GM21367 (cell line): ENCODE results near the gene DYNLT2.
"Not testable (repeated sequence)": the region's sequence is repeated elsewhere in the genome, so short reads cannot be mapped to it uniquely, and the experiment has no call there.

Source experiments
- ATAC-seq: cut with Tn5 transposase; IDR thresholded peaks from one replicate; pipeline ENCODE4 v1.9.1; 2021; ENCODE audit not compliant: unreplicated experiment

DYNLT2 gene

DNA sequence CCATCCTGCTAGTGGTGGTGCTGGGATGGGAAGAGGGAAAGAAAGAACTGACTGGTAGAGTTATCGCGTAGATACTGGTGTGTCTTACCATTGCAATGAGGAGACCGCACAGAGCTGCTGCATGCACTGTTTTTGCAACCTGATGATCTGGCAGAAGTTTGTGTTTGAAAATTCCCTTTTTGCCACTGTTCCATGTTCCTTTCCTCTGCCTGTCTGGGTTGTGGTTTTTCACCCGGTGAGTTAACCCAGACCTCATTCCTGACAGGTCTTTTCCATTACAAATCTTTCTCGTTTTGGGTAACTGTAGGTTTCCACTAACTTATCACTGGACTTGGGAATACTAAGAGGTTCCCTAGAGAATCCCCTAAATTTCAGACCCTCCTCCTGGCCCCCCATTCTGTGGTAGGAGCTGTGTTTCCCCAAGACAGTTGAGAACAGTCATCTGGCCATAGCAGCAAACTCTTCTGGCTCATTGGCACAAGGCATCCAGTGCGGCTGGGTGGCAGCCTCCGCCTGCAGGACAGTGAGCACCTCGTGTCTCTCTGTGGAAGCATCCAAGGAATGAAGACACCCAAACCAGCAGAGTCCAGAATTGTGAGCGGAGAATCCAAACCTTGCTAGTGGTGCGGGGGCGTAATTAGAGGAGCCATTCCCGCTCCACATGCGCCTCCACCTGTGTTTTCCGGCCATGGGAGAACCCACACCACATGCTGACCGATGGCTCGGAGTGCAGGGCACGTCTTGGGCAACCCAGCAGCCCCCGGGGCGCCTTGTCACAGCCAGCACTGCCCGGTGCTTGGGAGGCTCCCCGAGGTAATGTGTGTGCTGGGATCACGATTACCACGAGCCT is 32.8 kb upstream of the DYNLT2 start:
- ATAC-seq: no peak

DNA sequence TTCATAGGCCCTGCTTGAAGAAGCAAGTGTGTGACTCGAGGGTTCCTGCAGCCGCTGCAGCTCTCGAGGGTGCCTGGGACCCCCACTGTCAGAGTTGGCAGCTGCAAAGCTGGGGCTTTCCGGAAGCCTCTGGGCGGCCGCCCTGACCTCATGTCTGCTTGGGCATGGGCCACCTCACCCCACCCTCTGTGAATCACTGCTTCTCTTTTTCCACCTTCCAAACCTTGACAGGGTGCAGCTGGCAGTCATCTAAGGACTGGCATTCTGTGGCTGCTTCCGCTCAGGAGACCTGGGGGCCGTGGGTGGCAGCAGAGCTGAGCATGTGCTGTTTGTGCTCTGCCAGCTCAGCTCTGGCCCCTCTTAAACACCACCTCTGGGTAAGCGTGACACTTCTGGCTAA is 32.0 kb upstream of the DYNLT2 start:
- ATAC-seq: no peak

DNA sequence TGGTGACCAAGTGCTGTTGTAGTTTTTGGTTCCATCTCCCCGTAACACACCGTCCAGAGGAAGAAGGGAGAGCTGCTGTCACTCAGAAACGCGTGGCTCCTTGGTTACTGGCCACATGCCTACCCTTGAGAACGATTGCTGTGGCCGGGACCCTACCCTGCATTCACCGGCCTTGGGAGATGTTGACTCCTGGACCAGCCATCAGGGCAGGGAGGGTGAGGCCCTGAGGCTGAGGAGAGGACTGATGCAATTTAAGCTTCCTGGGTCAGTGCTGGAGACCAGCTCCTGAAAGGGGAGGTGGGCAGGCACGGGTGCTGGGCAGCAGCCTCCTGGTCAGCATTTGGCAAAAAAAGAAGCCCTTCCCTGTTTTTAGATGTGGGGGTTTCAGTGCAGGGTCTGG is 31.6 kb upstream of the DYNLT2 start:
- ATAC-seq: no peak

DNA sequence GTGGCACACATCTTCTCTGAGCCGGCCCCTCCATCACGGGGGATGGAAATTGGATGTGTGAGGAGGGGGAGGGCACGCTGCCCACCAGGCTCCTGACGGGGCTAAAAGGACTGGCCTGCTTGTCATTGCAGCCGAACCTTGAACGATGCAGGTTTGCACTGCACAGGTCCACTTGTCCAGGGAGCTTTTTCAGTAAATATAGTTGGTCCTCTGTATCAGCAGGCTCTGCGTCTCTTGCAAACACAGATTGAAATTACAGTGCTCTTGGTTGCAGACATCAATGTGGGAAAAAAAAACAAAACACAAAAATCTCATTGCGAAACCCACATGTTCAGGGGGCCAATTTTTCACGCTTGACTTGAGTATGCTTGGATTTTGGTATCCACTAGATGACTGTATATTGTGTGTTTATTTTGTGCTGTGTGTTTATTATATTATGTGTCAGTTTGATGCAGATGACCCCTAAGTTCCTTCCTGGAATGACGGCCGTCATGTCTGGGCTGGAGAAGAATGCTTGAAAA is 29.3 kb upstream of the DYNLT2 start:
- ATAC-seq: no peak

DNA sequence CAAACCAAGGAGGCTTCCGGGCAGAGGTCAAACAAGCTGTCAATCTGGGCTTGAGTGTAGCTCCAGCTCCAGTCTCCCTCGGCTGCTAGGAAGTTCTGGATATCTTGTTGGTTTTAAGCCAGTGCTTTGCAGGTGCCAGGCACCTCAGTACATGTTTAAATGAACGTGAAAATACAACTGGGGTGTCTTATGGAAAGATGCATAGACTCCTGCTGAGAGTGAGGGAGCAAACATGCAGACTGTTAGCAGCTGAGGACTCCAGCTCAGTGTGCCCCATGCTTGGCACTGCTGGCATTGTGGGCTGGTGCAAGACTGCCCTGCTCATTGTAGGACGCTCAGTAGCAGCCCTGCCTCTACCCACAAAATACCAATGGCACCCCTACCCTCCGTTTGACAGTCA is 28.5 kb upstream of the DYNLT2 start:
- ATAC-seq: no peak

DNA sequence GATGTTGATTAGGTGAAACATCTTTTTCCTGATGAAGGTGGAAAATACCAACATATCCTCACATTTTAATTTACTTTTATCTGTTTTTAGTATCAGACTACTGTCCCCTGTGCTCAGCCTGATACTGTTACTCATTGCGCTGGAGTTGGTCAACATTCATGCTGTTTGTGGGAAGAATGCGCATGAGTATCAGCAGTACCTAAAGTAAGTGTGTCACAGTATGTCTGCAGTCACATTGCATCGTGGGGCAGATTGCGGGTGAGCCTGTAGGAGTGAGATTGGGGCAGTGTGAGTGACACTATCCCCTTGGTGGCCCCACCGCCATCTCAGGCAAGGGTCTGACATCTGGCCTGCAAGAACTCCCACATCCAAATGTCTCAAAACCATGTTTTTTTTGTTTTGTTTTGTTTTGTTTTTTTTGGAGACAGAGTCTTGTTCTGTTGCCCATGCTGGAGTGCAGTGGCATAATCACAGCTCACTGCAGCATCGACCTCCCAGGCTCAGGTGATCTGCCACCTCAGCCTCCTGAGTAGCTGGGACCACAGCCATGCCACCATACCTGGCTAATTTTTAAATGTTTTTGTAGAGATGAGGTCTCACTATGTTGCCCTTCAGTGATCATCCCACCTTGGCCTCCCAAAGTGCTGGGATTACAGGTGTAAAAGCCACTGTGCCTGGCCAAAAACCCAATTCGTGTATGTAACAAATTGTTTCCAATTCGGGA is 27.9 kb upstream of the DYNLT2 start:
- no peak for ATAC-seq

DNA sequence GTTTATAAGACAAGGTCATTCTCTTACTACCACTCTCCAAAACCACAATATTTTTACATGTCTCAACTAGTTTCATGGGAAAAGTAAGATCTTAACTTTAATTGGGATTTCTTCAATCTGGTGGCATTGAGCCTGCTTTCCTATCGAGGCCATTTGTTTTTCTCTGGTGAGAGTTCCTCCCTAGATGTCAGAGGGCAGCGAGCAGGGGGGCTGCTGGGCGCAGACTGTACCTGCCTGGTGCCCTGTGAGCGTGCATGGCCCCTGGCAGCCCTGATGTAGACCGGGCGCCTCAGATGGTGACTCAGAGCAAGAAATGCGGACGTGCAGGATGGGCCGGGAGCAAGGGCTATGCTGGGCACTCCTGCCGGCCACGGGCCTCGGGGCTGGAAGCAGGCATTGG is 27.3 kb upstream of the DYNLT2 start:
- ATAC-seq: no peak

DNA sequence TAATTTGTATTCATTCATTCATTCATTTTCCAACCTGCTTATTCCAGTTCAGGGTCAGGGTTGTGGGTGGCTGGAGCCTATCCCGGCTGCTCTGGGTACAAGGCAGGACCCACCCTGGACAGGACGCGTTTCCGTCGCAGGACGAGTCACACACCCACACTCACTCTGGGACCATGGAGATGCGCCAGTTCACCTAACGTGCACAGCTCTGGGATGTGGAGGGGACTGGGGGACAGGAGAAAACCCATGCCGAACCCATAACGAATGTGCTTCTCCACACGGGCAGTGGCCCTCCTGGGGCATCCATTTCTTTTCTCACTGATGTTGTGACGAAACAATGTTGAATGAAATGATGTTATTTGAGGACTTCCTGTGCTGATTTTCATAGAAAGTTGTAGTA is 26.5 kb upstream of the DYNLT2 start:
- no peak for ATAC-seq

DNA sequence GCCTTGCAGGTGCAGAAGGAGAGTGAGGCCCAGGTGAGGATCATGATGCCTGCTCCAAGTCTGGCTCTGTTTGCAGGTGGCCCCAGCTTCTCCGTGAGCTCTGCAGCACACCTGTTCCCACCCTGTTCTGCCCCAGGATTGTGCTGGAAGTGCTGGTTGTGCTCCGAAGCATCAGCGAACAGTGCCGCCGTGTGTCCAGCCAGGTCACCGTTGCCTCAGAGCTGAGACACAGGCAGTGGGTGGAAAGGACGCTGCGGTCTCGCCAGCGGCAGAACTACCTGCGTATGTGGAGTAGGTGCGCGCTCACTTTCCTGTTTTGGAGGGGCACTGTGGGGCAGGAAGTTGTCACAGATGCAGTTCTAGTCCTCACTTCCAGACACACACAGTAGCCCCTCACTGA is 25.0 kb upstream of the DYNLT2 start:
- ATAC-seq: no peak

DNA sequence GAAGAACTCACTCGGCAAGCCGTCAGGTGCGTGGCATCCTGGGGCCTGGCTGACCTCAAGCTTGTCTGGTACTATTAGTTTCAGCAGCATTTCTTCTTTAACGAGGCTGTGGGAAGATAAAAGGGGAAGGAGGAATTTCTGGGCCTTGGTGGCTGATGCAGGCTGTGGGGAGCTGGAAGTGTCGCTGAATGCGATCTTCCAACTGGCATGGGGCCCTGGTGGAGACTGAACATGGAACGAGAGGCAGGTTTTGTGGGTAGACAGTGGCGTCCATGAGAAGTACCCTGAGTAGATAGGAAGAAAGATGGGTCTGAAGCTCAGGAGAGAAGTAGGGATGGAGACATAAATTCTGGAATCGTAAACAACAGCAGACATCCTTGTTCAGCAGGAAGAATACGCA is 23.9 kb upstream of the DYNLT2 start:
- no peak for ATAC-seq

DNA sequence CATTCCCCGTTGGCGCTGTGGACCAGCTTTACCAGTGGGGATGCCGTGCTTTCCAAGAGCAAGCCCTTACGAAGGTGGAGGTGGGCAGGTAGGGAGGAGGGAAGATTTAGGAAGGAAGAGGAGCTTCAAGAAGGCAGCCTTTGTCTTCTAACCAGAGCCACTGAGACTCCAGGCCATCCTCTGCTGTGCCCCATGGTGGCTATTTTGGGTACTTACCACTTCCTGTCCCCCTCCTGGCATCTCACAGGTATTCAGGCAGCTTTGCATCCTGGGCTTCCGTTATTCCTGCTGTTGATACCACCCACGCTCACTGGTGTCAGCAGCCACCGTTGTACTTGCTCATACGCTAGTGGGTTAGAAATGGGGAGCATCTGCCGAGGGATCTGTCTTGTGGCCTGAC is 23.0 kb upstream of the DYNLT2 start:
- ATAC-seq: no peak

DNA sequence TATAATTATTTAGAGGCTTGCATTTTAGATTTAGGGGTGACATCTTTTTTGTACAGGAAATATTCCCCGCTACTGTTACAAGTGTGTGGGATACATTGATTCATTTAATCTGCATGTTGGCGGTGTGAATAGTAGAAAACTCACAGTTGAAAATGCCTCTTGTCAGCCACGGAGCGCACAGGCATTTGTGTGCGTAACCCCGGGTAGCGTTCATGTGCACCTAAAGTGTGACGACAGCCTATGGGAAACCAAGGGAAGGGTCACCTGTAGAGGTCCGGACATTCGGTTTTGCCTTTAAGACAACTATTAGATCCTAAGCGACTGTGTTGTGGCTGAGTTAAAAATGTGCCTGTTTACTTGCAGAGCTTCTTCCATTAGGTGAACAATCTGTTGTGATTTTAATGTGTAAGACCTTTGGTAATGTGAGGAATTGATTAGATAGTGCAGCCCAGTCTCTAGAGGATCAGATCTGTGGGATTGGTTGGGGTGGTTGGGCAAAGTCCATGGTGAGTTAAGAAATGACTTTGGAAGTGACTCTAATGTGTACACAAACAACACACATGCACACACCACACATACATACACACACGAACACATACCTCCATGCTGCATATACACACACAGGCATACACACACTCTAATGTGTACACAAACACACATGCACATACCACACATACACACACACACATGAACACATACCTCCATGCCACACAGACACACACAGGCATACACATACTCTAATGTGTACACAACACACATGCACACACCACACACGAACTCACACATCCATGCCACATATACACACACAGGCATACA is 15.8 kb upstream of the DYNLT2 start:
- no peak for ATAC-seq

DNA sequence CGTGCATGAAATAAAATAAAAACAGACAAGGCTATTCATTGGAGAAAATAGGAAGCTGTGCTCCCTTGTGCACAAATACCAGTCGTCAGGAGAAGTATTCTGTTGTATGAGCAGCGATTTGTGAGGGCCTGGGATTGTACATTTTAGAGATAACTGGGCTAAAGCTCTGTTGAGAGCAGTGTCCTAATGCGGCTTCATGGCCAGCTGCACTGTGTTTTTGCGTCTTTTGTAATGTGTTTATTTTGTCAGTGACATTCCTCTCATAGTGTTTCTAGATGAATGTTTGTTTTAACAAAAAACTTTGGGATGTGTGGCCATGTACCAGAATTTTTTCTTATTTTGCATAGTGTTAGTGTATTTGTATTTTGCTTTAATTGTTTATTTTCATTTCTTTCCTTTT is 14.9 kb upstream of the DYNLT2 start:
- no peak for ATAC-seq

DNA sequence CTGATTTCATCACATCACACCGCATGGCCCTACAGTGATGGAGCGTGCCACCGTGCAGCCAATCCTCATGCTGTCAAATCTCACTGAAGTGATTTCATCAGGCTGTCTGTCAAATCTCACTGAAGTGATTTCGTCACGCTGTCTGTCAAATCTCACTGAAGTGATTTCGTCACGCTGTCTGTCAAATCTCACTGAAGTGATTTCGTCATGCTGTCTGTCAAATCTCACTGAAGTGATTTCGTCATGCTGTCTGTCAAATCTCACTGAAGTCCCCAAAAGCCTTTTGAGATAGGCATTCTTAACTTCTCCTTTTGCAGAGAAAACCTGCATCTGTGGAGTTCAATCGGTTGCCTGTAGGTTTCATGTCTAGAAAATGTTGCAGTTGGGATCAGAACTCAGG is 14.4 kb upstream of the DYNLT2 start:
- ATAC-seq: not testable (repeated sequence)

DNA sequence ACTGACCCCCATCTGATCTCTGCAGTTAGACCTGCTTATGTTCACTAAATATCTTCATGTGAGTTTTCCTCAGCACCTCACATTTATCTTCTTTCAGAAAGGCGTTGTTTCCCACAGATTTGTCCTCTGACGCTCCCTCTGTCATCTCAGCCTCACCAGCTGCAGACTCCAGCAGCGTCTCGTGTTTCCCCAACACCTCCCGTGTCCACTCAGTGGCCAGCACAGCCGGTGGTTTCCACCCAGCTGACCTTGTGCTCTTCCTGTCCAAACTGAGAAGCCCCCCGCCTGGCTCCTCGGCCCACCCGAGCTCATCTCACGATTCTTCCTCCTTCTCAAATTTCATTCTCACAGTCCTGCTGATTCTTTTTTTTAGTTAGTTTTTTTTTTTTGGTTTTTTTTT is 12.5 kb upstream of the DYNLT2 start:
- ATAC-seq: no peak

DNA sequence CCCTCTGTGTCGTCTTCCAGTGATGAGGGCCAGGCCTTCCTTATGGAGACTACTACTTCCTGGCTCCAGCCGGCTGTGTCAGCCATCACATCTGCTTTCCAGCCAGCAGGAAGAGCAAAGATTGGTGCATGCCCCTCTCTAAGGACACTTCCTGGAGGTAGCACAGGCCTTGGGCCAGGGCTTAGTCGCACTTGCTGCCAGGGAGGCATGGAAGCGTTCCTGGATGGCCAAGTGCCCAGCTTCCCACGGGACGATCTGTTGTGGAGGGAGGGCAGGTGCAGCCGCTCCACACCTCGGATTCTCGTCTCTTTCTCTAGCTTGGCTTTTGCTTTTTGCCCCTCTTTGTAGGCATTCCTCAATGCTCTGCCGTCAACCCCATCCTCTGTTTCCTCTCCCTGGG is 11.9 kb upstream of the DYNLT2 start:
- no peak for ATAC-seq

DNA sequence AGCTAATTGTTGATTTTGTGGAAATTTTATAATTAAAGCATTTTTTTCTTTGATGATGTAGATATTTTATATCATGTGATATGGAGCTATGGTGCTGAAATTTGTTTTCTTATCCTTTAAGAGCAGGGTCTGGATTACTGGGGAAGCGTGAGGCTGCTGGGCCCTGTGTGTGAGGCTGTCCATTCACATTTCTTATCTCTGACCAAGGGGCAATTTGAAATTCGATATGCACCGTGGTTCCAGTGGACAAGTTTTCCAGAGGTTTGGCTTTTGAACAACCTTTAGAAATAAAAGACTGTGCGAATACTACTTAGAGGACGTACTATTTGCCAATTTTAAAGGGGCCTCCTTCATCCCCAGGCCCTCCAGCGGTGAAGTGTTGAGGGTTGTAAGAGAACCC is 3.8 kb upstream of the DYNLT2 start:
- ATAC-seq: no peak

DNA sequence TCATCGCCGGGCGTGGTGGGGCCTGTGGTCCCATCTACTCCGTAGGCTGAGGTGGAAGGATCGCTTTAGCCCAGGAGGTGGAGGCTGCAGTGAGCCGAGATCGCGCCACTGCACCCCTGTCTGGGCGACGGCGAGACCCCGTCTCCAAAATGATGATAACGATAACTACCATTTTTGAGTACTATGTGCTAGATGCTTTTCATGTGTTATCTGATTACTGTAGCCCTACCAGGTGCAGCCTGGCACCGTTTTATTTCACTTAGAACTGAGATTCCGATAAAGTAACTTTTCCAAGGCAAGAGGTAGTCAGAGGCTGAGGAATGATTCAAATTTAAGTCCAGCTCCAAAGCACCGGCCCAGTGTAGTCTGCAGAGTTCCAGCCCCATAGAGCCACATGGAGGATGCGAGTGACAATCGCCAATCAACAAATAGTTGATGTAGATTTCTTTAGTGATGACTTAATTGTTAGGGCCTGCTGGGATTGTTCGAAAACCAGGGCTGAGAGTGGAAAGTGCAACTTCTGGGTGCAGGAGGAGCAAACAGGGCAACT is 777 bp upstream of the DYNLT2 start:
- no peak for ATAC-seq

DNA sequence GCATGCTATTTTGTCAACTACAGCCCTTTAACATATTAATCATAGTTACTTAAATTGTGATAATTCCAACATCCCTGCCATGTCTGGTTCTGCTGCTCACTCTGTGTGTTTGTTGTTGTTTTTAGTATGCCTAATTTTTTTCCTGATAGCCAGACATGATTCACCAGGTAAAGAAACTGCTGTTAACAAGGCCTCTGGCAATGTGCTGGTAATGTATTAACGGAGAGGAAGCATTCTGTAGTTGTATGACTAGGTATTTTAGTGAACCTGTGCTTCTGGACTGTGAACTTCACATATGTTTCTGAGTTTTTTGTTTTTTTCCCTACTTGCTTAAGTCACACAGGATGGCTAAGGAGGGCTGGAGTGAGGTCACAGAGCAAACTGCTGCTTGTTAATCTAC is 4.8 kb downstream of the DYNLT2 start:
- no peak for ATAC-seq

DNA sequence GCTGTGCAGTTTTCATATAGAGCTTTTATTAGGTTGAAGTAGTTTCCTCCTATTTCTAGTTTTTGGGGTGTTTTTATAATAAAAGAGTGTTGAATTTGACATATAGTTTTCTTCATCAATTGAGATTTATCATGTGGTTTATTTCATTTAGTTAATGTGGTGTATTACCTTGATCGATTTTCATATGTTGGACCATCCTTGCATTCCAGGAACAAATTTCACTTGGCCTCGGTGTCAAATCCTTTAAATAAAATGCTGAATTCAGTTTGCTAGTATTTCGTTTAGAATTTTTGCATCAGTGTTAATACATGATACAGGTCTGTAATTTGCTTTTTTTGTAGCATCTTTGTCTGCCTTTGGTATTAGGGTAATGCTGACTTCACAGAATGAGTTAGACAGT is 6.0 kb downstream of the DYNLT2 start:
- no peak for ATAC-seq

DNA sequence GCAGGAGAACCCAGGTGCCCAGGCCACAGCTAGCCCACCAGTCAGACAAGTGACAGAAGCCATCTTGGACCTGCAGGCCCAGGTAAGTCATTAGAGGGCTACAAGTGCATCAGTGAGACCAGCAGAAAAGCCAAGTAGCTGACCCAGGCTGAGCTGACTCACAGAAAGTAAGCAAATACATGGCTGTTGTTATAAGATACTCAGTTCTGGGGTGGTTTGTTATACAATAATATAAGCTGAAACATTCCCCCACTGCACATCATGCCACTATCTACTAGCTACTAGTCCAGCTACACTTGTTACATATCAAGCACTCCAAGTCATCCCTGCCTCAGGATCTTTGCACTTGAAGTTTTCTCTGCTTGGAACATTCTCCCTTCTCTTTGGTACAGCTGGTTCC is 10.0 kb downstream of the DYNLT2 start:
- no peak for ATAC-seq
